ENCODE data around the gene PAK5. TPM values are rescaled to one million over a fixed set of nuclear protein-coding genes. Genes with fewer than 3 reads are reported as not detected.
A peak's percentile ranks its signal among the peaks of the same experiment; 100 is the strongest.

The PAK5 gene
- total and polyA plus RNA-seq, 12 donors, result 0.04 TPM; not detected in 11

DNA sequence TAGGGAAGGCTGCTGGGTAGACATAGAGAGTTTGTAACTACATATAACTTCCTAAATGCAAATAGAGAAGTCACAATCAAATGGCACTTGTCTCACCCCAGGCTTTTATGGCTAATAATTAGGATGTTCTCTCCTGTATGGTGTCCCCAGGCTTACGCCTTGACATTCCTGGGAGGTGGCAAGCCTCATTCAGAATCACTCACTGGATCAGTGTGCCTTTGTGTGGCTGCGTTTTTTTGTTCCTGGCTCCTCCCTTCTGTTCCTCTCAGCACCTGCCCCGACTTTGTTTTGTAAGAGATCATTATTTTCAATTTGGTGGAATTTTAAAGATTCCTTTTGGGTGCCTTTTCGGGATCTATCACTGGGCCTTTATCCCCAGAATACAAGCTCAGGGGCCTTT, 318.8 kb downstream of the PAK5 start:
- WGBS, 2 donors, result 74 to 80% methylated on average over 4 of the region's 4 CpGs
- TF ChIP-seq, protein P1, sequence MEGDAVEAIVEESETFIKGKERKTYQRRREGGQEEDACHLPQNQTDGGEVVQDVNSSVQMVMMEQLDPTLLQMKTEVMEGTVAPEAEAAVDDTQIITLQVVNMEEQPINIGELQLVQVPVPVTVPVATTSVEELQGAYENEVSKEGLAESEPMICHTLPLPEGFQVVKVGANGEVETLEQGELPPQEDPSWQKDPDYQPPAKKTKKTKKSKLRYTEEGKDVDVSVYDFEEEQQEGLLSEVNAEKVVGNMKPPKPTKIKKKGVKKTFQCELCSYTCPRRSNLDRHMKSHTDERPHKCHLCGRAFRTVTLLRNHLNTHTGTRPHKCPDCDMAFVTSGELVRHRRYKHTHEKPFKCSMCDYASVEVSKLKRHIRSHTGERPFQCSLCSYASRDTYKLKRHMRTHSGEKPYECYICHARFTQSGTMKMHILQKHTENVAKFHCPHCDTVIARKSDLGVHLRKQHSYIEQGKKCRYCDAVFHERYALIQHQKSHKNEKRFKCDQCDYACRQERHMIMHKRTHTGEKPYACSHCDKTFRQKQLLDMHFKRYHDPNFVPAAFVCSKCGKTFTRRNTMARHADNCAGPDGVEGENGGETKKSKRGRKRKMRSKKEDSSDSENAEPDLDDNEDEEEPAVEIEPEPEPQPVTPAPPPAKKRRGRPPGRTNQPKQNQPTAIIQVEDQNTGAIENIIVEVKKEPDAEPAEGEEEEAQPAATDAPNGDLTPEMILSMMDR (IDR thresholded peaks at IDR 0.05), result no peak
- H3K27ac ChIP-seq, result no peak overlapping the region
- peaks cover 0 to 20% (median 17%) of the 10 kb centered on the region in 9 donors for H3K4me1 ChIP-seq
- intact Hi-C loops (cut with DNase I), result no loop called here
- no peak for ATAC-seq
- no peaks in the 10 kb centered on the region for H3K9me3 ChIP-seq
- H3K36me3 ChIP-seq, result no peaks in the 10 kb centered on the region
- DNase-seq, result no peak
- H3K4me3 ChIP-seq, result no peak overlapping the region
- peaks cover 6 to 80% (median 62%) of the 10 kb centered on the region in 7 donors for H3K27me3 ChIP-seq

DNA sequence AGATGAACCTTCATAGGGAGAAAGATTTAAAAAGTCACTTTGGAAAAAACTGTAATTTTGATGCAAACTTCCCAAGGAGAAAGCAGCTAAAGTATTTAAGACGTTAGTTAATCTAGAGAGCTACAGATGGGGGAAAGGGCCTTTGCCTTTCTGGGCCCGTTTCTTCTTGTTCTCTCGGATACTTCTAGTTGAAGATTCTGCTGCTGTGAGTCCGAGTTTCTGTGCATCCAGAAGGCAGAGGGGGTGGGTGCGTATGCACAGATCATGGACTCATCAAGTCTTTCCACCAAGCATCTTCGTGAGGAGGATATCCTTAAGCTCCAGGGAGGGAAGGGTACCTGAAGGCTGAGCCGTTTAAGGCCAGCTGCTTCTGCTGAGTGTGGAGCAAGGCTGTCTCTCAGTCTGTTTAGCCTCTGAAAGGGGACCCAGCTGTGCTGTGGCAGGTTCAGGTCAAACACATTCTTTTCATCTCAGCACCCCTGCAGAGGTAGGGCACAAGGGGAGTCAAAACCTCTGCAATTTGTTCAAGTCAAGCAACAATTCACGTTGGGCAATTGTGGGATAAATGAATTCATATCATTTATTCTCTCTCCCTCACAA, 320.2 kb downstream of the PAK5 start:
- H3K4me1 ChIP-seq, result peaks cover 0 to 30% (median 25%) of the 10 kb centered on the region in 9 donors
- H3K27me3 ChIP-seq, result peaks cover 6 to 94% (median 76%) of the 10 kb centered on the region in 7 donors
- H3K36me3 ChIP-seq, result no peaks in the 10 kb centered on the region
- no peaks in the 10 kb centered on the region for H3K9me3 ChIP-seq
- intact Hi-C loops (cut with DNase I), result no loop called here
- TF ChIP-seq, protein P1 (IDR thresholded peaks at IDR 0.05), result no peak
- DNase-seq (no peak), ATAC-seq (no peak)
- H3K27ac ChIP-seq, result no peak overlapping the region
- H3K4me3 ChIP-seq, result no peak overlapping the region
- 26 to 32% methylated on average over 8 of the region's 8 CpGs for WGBS, 2 donors

DNA sequence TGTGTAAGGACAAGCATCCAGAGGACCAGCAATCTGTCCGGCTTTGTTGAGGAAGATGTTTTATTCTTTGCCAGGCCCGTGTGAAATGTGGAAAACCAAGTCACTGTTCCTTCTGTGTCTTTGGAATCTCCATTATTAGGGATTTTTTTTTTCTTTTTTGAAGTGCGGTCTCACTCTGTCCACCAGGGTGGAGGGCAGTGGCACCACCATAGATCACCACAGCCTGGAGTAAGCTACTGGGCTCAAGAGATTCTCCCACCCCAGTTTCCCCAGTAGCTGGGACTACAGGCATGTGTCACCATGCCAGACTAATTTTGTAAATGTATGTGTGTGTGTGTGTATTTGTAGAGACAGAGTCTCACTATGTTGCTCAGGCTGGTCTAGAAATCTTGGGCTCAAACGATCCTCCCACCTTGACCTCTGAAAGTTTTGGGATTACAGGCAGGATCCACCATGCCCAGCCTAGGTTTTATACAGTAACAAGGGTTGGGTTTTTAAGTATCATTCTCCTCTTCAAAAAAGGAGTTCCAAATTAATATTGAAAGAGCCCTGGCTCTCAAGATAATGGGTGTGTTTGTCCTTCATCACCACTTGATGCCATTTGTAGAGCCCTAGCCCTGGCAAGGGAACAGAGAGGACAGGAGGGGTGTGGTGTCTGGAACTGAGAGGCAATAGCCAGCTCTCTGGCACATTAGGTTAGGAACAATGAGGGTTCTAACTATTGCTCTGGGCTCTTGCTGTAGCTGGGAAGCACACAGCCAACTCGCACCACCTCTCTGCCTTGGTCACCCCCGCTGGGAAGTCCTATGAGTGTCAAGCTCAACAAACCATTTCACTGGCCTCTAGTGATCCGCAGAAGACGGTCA, 321.3 kb downstream of the PAK5 start:
- DNase-seq (no peak), ATAC-seq (no peak)
- intact Hi-C loops (cut with DNase I), result no loop called here
- Histone ChIP-seq H3K36me3 (no peaks in the 10 kb centered on the region), H3K4me3 (no peak overlapping the region), H3K9me3 (no peaks in the 10 kb centered on the region), H3K27ac (no peak overlapping the region), H3K27me3 (peaks cover 6 to 92% (median 84%) of the 10 kb centered on the region in 7 donors), H3K4me1 (peaks cover 0 to 30% (median 25%) of the 10 kb centered on the region in 9 donors)
- TF ChIP-seq, protein P1 (IDR thresholded peaks at IDR 0.05), result no peak
- 42 to 49% methylated on average over 8 of the region's 8 CpGs for WGBS, 2 donors

DNA sequence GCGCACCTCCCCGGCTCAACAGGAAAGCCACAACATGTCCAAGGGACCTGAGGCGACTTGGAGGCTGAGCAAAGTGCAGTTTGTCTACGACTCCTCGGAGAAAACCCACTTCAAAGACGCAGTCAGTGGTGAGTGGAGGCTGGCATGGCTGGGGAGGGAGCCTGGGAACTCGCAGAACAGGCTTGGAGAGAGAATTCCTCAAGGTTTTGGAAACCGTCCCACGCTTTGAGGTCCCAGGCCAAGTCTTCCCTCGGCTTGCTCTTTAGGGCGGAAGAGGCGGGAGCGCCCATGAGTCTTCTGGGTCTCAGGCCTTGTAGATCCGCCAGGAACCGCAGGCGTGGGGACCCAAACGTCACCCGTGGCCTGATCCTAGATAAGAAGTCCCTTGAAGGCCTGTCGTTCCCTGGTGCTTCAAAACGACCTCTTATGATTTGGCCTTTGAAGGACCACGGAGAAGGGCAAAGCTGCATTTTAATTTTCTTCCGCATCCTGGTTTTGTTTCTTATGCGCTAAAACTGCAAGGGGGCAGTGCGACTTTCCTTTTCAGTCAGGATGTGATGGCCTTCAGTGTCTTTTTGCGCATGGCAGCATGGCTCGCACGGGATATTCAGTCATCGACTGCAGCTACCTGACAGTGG, 322.5 kb downstream of the PAK5 start:
- peak in 5 of 8 donors; percentile 33 to 74 (median 59) for ATAC-seq
- Histone ChIP-seq H3K4me1 (peaks cover 0 to 30% (median 25%) of the 10 kb centered on the region in 9 donors), H3K9me3 (no peaks in the 10 kb centered on the region), H3K36me3 (no peaks in the 10 kb centered on the region), H3K4me3 (peak overlapping the region in 8 of 10 donors; percentile 18 to 40 (median 38)), H3K27me3 (peaks cover 6 to 98% (median 89%) of the 10 kb centered on the region in 7 donors), H3K27ac (no peak overlapping the region)
- TF ChIP-seq, protein P1 (IDR thresholded peaks at IDR 0.05), result no peak
- intact Hi-C loops (cut with DNase I), result no loop called here
- WGBS, 2 donors, result 3 to 4% methylated on average over 28 of the region's 28 CpGs
- DNase-seq, result peak in 1 of 2 donors; percentile 29
